IMR-90 (cell line): Measurements from ENCODE around the gene LRRC4C. TPM values are rescaled to one million over a fixed set of nuclear protein-coding genes. Genes with fewer than 3 reads are reported as not detected.

ENCODE experiments used
- ATAC-seq: fragments of 200-7000 bp; cut with Tn5 transposase; 2 replicates; pipeline ENCODE4 v1.9.1; 2020; ENCODE audit warnings: low read depth, mild to moderate bottlenecking, moderate library complexity
- BruUV-seq: library from RNA; stranded (reverse); fragments of 400-500 nt; replicated peaks from 2 replicates; lab custom pipeline; 2021; lab: Mats Ljungman, UMichigan
- CTCF ChIA-PET: fragments of 300-600 bp; formaldehyde crosslinking; extraction: SDS; loops from one replicate; lab custom pipeline; 2021; ENCODE audit warnings: antibody characterized with exemption; lab: Yijun Ruan, JAX
- POLR2A ChIA-PET: fragments of 300-600 bp; sonication (Branson Sonifier 250); formaldehyde crosslinking; loops from one replicate; lab custom pipeline; 2022; ENCODE audit warnings: antibody characterized with exemption; ENCODE audit not compliant: unreplicated experiment; lab: Charles Lee
- DNase-seq: peaks from one replicate; pipeline ENCODE4 v3.0.0; 2013
- H2AFZ ChIP-seq: replicated peaks from 2 replicates; pipeline ENCODE3; 2013; ENCODE audit warnings: low read length, mild to moderate bottlenecking; ENCODE audit not compliant: poor library complexity
- H2AK5ac ChIP-seq: 2 replicates; pipeline ENCODE4 v1.6.1; 2013; ENCODE audit warnings: low read depth, low read length, inconsistent platforms
- H2AK9ac ChIP-seq: replicated peaks from 2 replicates; pipeline ENCODE3; 2013; ENCODE audit warnings: mild to moderate bottlenecking, low read depth, low read length, moderate library complexity; ENCODE audit not compliant: poor library complexity
- H2BK120ac ChIP-seq: 2 replicates; pipeline ENCODE4 v1.6.1; 2013; ENCODE audit warnings: low read depth, low read length, inconsistent platforms
- H2BK15ac ChIP-seq: 3 replicates; pipeline ENCODE4 v1.6.1; 2013; ENCODE audit warnings: low read depth, low read length, inconsistent platforms
- H2BK20ac ChIP-seq: 2 replicates; pipeline ENCODE4 v1.6.1; 2013; ENCODE audit warnings: low read depth, mild to moderate bottlenecking, inconsistent platforms, low read length, moderate library complexity
- H2BK5ac ChIP-seq: 2 replicates; pipeline ENCODE4 v1.6.1; 2013; ENCODE audit warnings: mild to moderate bottlenecking, low read depth, low read length, inconsistent platforms; ENCODE audit not compliant: poor library complexity, severe bottlenecking
- H3K14ac ChIP-seq: replicated peaks from 2 replicates; pipeline ENCODE4 v1.6.1; 2013; ENCODE audit warnings: low read depth, low read length, inconsistent platforms
- H3K18ac ChIP-seq: 2 replicates; pipeline ENCODE4 v1.6.1; 2013; ENCODE audit warnings: low read depth, low read length, control low read depth
- H3K23ac ChIP-seq: 2 replicates; pipeline ENCODE4 v1.6.1; 2013; ENCODE audit warnings: low read depth, low read length, inconsistent platforms
- H3K27ac ChIP-seq: 2 replicates; pipeline ENCODE4 v1.5.1; 2013; ENCODE audit warnings: mild to moderate bottlenecking, control low read depth, low read length; ENCODE audit not compliant: insufficient read depth
- H3K27me3 ChIP-seq: 2 replicates; pipeline ENCODE4 v1.6.1; 2013; ENCODE audit warnings: low read length; ENCODE audit not compliant: control insufficient read depth, insufficient read depth
- H3K36me3 ChIP-seq: 2 replicates; pipeline ENCODE4 v1.6.1; 2013; ENCODE audit warnings: low read length, mixed read lengths; ENCODE audit not compliant: control insufficient read depth, insufficient read depth
- H3K4ac ChIP-seq: 2 replicates; pipeline ENCODE4 v1.6.1; 2013; ENCODE audit warnings: low read depth, low read length, inconsistent platforms
- H3K4me1 ChIP-seq: 2 replicates; pipeline ENCODE4 v1.6.1; 2013; ENCODE audit warnings: low read length, mixed read lengths; ENCODE audit not compliant: control insufficient read depth, insufficient read depth
- H3K4me2 ChIP-seq: 2 replicates; pipeline ENCODE4 v1.6.1; 2013; ENCODE audit warnings: low read depth, mild to moderate bottlenecking, control low read depth, low read length, moderate library complexity
- H3K4me3 ChIP-seq: 2 replicates; pipeline ENCODE4 v1.5.1; 2013; ENCODE audit warnings: low read depth, mild to moderate bottlenecking, control low read depth, low read length, moderate library complexity; ENCODE audit not compliant: insufficient read depth
- H3K56ac ChIP-seq: 2 replicates; pipeline ENCODE4 v1.6.1; 2013; ENCODE audit warnings: low read length, inconsistent platforms; ENCODE audit not compliant: insufficient read depth; ENCODE audit errors: extremely low read depth
- H3K79me1 ChIP-seq, 2 experiments: 2 replicates each; pipeline ENCODE4 v1.6.1; 2013; ENCODE audit warnings: low read length in 2 of 2, inconsistent platforms in 1 of 2, low read depth in 1 of 2
- H3K9ac ChIP-seq: 2 replicates; pipeline ENCODE4 v1.6.1; 2013; ENCODE audit warnings: low read depth, low read length, control low read depth
- H3K9me1 ChIP-seq: 2 replicates; pipeline ENCODE4 v1.6.1; 2013; ENCODE audit warnings: low read length, inconsistent platforms; ENCODE audit not compliant: insufficient read depth
- H3K9me3 ChIP-seq: 2 replicates; pipeline ENCODE4 v1.6.1; 2013; ENCODE audit warnings: low read length; ENCODE audit not compliant: control insufficient read depth, insufficient read depth
- H4K20me1 ChIP-seq: 2 replicates; pipeline ENCODE4 v1.6.1; 2013; ENCODE audit warnings: low read length, inconsistent platforms; ENCODE audit not compliant: insufficient read depth
- H4K5ac ChIP-seq: 2 replicates; pipeline ENCODE4 v1.6.1; 2013; ENCODE audit warnings: mild to moderate bottlenecking, low read depth, low read length, control low read depth
- H4K8ac ChIP-seq, 2 experiments: 2 replicates each; pipeline ENCODE4 v1.6.1; 2013; ENCODE audit warnings: low read depth in 2 of 2, low read length in 2 of 2, control low read depth in 1 of 2, inconsistent platforms in 1 of 2
- H4K91ac ChIP-seq: 2 replicates; pipeline ENCODE4 v1.6.1; 2013; ENCODE audit warnings: low read depth, low read length, inconsistent platforms; ENCODE audit not compliant: insufficient read depth
- MXI1 ChIP-seq: IDR thresholded peaks from 2 replicates; pipeline ENCODE4 v1.6.1; 2012; ENCODE audit warnings: low read depth, mild to moderate bottlenecking, low read length, moderate library complexity, borderline replicate concordance
- WGBS, 2 experiments: methylation state at CpG; one replicate each; pipeline versions ENCODE4 v1.1.5 to v1.1.7; 2013; ENCODE audit warnings: missing lambda C conversion rate in 2 of 2; ENCODE audit not compliant: insufficient read length in 1 of 2; ENCODE audit errors: extremely low coverage in 2 of 2; 5-methylcytosine and 5-hydroxymethylcytosine counted together
- dilution Hi-C: fragments of 300-500 bp; cut with HindIII; formaldehyde crosslinking; loops from one replicate; pipeline ENCODE4 v1.14.3; 2018; ENCODE audit warnings: low sequenced_read_pairs; ENCODE audit not compliant: unreplicated experiment
- in situ Hi-C: fragments of 300-500 bp; cut with MboI; formaldehyde crosslinking; loops from 3 replicates; pipeline ENCODE4 v1.14.3; 2019; ENCODE audit warnings: low sequenced_read_pairs, inconsistent platforms, mixed read lengths
- intact Hi-C: fragments of 100-400 bp; cut with micrococcal nuclease; formaldehyde crosslinking; loops from 2 replicates; pipeline ENCODE4 v1.10.0; 2022
- polyA plus RNA-seq, 3 experiments: library from polyadenylated mRNA; depleted of rRNA; stranded (reverse); fragments of >200 nt; gene quantifications; 2 replicates each; pipeline ENCODE4 v1.2.3, GENCODE V29; 2012; ENCODE audit warnings: low replicate concordance in 1 of 3
- total RNA-seq: library from RNA; depleted of rRNA; stranded (reverse); fragments of >200 nt; gene quantifications from 2 replicates; pipeline ENCODE4 v1.2.3, GENCODE V29; 2012

LRRC4C gene
- total and polyA plus RNA-seq, 2 of the 4 experiments (the other 2 are of a cell fraction), result under 0.01 to 0.03 TPM

GRCh38 chr11:40119661-40120060 is 1339.8 kb downstream of the LRRC4C start:
- Histone ChIP-seq H3K9me1 (no peaks in the 10 kb centered on the region), H3K79me1 (no peaks in the 10 kb centered on the region), H2BK15ac (no peak overlapping the region), H3K27ac (no peak overlapping the region), H3K36me3 (no peaks in the 10 kb centered on the region), H3K18ac (no peak overlapping the region), H2BK5ac (no peak overlapping the region), H3K4me1 (no peaks in the 10 kb centered on the region), H3K9me3 (peaks cover 5% of the 10 kb centered on the region), H2BK120ac (no peak overlapping the region), H3K4me3 (no peak overlapping the region), H4K5ac (no peak overlapping the region), H3K4me2 (no peak overlapping the region), H3K23ac (no peak overlapping the region), H4K20me1 (no peaks in the 10 kb centered on the region), H2BK20ac (no peak overlapping the region), H4K91ac (no peak overlapping the region), H3K9ac (no peak overlapping the region), H3K4ac (no peak overlapping the region), H3K27me3 (no peaks in the 10 kb centered on the region), H3K56ac (no peak overlapping the region), H2AK9ac (no peak overlapping the region), H2AK5ac (no peak overlapping the region), H4K8ac (no peak overlapping the region), H3K14ac (no peak overlapping the region), H2AFZ (no peak overlapping the region)
- in situ Hi-C loops (no loop called here), intact Hi-C loops (no loop called here), dilution Hi-C loops (no loop called here)
- ATAC-seq, result no peak
- ChIA-PET CTCF (no interaction called here), POLR2A (no interaction called here)
- BruUV-seq, result no TSS peak
- DNase-seq, result no peak
- TF ChIP-seq MXI1, result no peak
- WGBS, 2 experiments, result no CpG with 5 or more reads among the region's 1 CpG
